ENCODE results near the gene DKC1. TPM values are rescaled to one million over a fixed set of nuclear protein-coding genes. Genes with fewer than 3 reads are reported as not detected.

DKC1 gene
- total and polyA plus RNA-seq, 2 of the 4 experiments (the other 2 are of a cell fraction) = 49.9 to 63.8 TPM

DNA sequence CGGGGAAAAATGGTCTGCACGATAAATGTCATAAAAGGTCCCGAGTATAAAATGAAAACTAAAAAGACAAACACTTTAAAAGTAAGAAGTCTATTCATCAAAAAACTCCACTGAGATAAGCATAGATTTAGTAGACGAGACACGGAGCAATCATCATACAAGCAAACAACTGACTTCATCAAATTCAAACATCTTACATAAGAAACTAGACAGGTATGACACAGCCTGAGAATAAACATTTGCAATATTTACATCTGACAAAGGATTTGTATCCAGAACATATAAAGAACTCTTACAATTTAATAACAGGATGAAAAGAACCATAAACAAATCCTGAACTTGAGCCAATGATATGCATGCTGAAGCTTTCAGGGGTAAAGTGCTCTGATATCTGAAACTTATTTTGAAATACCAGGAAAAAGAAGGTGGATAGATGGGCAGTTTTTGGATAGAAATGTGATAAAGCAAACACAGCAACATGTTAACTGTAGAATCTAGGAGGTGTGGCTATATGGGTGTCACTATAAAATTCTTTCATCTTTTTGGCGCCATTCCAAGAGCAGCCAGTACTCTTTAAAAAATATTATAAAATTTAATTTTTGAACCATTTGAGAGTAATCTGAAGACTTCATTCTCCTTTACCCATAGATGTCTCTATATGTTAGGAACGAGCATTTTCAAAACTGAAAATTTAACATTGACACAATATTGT is 30.6 kb downstream of the DKC1 start:
- CTCF ChIA-PET = no interaction called here
- TF ChIP-seq MXI1 (IDR thresholded peaks at IDR 0.05; ENCODE audit: borderline replicate concordance, low read depth, low read length) (no peak), BHLHE40 (IDR thresholded peaks at IDR 0.05; ENCODE audit: low read depth, low read length) (no peak), POLR2A (IDR thresholded peaks at IDR 0.05; ENCODE audit: low read depth, low read length) (no peak), RAD21 (IDR thresholded peaks at IDR 0.05; ENCODE audit: low read length) (no peak), MAZ (IDR thresholded peaks at IDR 0.05; ENCODE audit: borderline replicate concordance, low read depth, low read length) (no peak)
- TF ChIP-seq, protein P1, sequence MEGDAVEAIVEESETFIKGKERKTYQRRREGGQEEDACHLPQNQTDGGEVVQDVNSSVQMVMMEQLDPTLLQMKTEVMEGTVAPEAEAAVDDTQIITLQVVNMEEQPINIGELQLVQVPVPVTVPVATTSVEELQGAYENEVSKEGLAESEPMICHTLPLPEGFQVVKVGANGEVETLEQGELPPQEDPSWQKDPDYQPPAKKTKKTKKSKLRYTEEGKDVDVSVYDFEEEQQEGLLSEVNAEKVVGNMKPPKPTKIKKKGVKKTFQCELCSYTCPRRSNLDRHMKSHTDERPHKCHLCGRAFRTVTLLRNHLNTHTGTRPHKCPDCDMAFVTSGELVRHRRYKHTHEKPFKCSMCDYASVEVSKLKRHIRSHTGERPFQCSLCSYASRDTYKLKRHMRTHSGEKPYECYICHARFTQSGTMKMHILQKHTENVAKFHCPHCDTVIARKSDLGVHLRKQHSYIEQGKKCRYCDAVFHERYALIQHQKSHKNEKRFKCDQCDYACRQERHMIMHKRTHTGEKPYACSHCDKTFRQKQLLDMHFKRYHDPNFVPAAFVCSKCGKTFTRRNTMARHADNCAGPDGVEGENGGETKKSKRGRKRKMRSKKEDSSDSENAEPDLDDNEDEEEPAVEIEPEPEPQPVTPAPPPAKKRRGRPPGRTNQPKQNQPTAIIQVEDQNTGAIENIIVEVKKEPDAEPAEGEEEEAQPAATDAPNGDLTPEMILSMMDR (conservative IDR thresholded peaks at IDR 0.05; ENCODE audit: low read depth, low read length) = no peak
- ATAC-seq (ENCODE audit: low read depth) = no peak
- Histone ChIP-seq H3K18ac (ENCODE audit: low read depth, low read length) (no peak overlapping the region), H3K4me3 (ENCODE audit: insufficient read depth, low read depth, low read length) (no peak overlapping the region), H3K4ac (ENCODE audit: low read depth, low read length) (no peak overlapping the region), H3K27me3 (ENCODE audit: control insufficient read depth, insufficient read depth, low read length) (no peaks in the 10 kb centered on the region), H3K23ac (ENCODE audit: low read depth, low read length) (no peak overlapping the region), H3K9me1 (ENCODE audit: insufficient read depth, low read length) (no peaks in the 10 kb centered on the region), H2AK9ac (replicated peaks; ENCODE audit: low read depth, low read length, poor library complexity) (no peak overlapping the region), H3K14ac (replicated peaks; ENCODE audit: low read depth, low read length) (no peak overlapping the region), H3K27ac (ENCODE audit: insufficient read depth, low read length) (no peak overlapping the region), H3K9me3 (ENCODE audit: control insufficient read depth, insufficient read depth, low read length) (no peaks in the 10 kb centered on the region), H3K4me2 (ENCODE audit: low read depth, low read length) (no peak overlapping the region), H3K9ac (ENCODE audit: low read depth, low read length) (no peak overlapping the region), H2BK120ac (ENCODE audit: low read depth, low read length) (no peak overlapping the region), H3K56ac (ENCODE audit: extremely low read depth, insufficient read depth, low read length) (no peak overlapping the region), H2BK20ac (ENCODE audit: low read depth, low read length) (no peak overlapping the region), H2BK5ac (ENCODE audit: low read depth, low read length, poor library complexity, severe bottlenecking) (no peak overlapping the region), H3K79me1 (ENCODE audit: low read depth in 1 of 2, low read length in 2 of 2) (peaks cover 5 to 16% of the 10 kb centered on the region in 2 experiments; a peak in 3 of 4 replicates), H4K8ac (ENCODE audit: low read depth in 2 of 2, low read length in 2 of 2) (no peak overlapping the region), H4K5ac (ENCODE audit: low read depth, low read length) (no peak overlapping the region), H4K91ac (ENCODE audit: insufficient read depth, low read depth, low read length) (no peak overlapping the region), H4K20me1 (ENCODE audit: insufficient read depth, low read length) (no peaks in the 10 kb centered on the region), H3K4me1 (ENCODE audit: control insufficient read depth, insufficient read depth, low read length) (no peaks in the 10 kb centered on the region), H2AK5ac (ENCODE audit: low read depth, low read length) (no peak overlapping the region), H3K36me3 (ENCODE audit: control insufficient read depth, insufficient read depth, low read length) (no peaks in the 10 kb centered on the region), H2AFZ (replicated peaks; ENCODE audit: low read length, poor library complexity) (no peak overlapping the region), H2BK15ac (ENCODE audit: low read depth, low read length) (no peak overlapping the region)
- BruUV-seq (replicated peaks) = no TSS peak
- POLR2A ChIA-PET (ENCODE audit: unreplicated experiment) = no interaction called here
- dilution Hi-C loops (cut with HindIII; ENCODE audit: low sequenced_read_pairs, unreplicated experiment) (no loop called here), in situ Hi-C loops (cut with MboI; ENCODE audit: low sequenced_read_pairs) (no loop called here), intact Hi-C loops (cut with micrococcal nuclease) (no loop called here)
- no peak for DNase-seq
- WGBS, 2 experiments (ENCODE audit: extremely low coverage in 2 of 2, insufficient read length in 1 of 2) = no CpG with 5 or more reads among the region's 7 CpGs
